OCI-LY3 (cell line): Measurements from ENCODE around the gene CNTN5.

Source experiments
- H2AFZ ChIP-seq: fragments of 200-600, 300-600 bp; shearing (Covaris generic); 2 replicates; pipeline ENCODE4 v1.6.0; 2014; ENCODE audit warnings: antibody characterized with exemption, low read depth, low read length
- H3K27ac ChIP-seq: fragments of 200-600, 300-600 bp; sonication (generic); 2 replicates; pipeline ENCODE4 v1.5.1; 2014; ENCODE audit warnings: mild to moderate bottlenecking, low read length, moderate library complexity, mixed read lengths
- H3K27me3 ChIP-seq: fragments of 200-600, 300-600 bp; sonication (generic); 2 replicates; pipeline ENCODE4 v1.6.1; 2014; ENCODE audit warnings: low read depth, low read length, mixed read lengths
- H3K36me3 ChIP-seq: fragments of 200-600, 300-600 bp; sonication (generic); replicated peaks from 2 replicates; pipeline ENCODE3; 2014; ENCODE audit warnings: low read depth, low read length, mixed read lengths
- H3K4me1 ChIP-seq: fragments of 300-600, 200-600 bp; sonication (generic); 2 replicates; pipeline ENCODE4 v1.6.1; 2014; ENCODE audit warnings: low read length, mixed read lengths
- H3K4me2 ChIP-seq: fragments of 200-600, 300-600 bp; sonication (generic); 2 replicates; pipeline ENCODE4 v1.6.1; 2014; ENCODE audit warnings: low read length, mixed read lengths
- H3K4me3 ChIP-seq: fragments of 300-600, 200-600 bp; sonication (generic); 2 replicates; pipeline ENCODE4 v1.5.1; 2014; ENCODE audit warnings: antibody characterized with exemption, mild to moderate bottlenecking, low read length, moderate library complexity
- H3K79me2 ChIP-seq: fragments of 300-600, 200-600 bp; shearing (Covaris generic); 2 replicates; pipeline ENCODE4 v1.6.1; 2014; ENCODE audit warnings: mild to moderate bottlenecking, low read length, mixed read lengths
- H3K9ac ChIP-seq: fragments of 300-600, 200-600 bp; shearing (Covaris generic); 2 replicates; pipeline ENCODE4 v1.6.0; 2014; ENCODE audit warnings: mild to moderate bottlenecking, low read length, moderate library complexity
- H3K9me3 ChIP-seq: fragments of 200-600, 300-600 bp; shearing (Covaris generic); 2 replicates; pipeline ENCODE4 v1.6.1; 2014; ENCODE audit warnings: low read length, mixed read lengths; ENCODE audit not compliant: insufficient read depth
- H4K20me1 ChIP-seq: fragments of 200-600, 300-600 bp; sonication (generic); 2 replicates; pipeline ENCODE4 v1.6.1; 2016; ENCODE audit warnings: low read length, mixed read lengths; ENCODE audit not compliant: insufficient read depth
- EZH2phosphoT487 ChIP-seq: fragments of 200-600 bp; shearing (Covaris generic); IDR thresholded peaks from 2 replicates; pipeline ENCODE4 v1.6.1; 2018; ENCODE audit warnings: antibody characterized with exemption, mixed run types, low read depth
- TF ChIP-seq, protein P1 (sequence below): fragments of 200-600, 300-600 bp; sonication (generic); IDR thresholded peaks from 2 replicates; pipeline ENCODE4 v1.5.1; 2014; ENCODE audit warnings: antibody characterized with exemption, low read length, low read depth

CNTN5 gene

DNA sequence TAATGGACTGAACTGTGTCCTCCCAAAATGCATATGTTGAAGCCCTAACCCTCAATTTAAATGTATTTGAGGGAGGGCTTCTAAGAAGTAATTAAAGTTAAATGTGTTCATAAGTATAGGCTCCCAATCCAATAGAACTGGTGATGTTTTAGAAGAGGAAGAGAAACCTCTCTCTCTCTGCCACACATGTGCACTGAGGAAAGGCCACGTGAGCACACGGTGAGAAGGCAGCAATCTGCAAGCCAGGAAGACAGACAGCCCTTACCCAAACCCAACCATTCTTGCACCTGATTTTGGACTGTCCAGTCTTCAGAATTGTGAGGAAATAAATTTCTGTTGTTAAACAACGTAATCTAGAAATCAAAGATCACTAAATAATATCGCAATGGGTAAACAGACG is 1164.8 kb downstream of the CNTN5 start:
- no peak overlapping the region for H3K27ac ChIP-seq
- no peaks in the 10 kb centered on the region for H3K36me3 ChIP-seq
- no peak overlapping the region for H3K4me2 ChIP-seq
- no peaks in the 10 kb centered on the region for H4K20me1 ChIP-seq
- H3K4me3 ChIP-seq, result no peak overlapping the region
- no peak overlapping the region for H3K9ac ChIP-seq
- no peak overlapping the region for H2AFZ ChIP-seq
- no peaks in the 10 kb centered on the region for H3K27me3 ChIP-seq
- H3K4me1 ChIP-seq, result no peaks in the 10 kb centered on the region
- H3K9me3 ChIP-seq, result no peaks in the 10 kb centered on the region
- H3K79me2 ChIP-seq, result no peaks in the 10 kb centered on the region
- TF ChIP-seq EZH2phosphoT487, result no peak
- TF ChIP-seq, protein P1, sequence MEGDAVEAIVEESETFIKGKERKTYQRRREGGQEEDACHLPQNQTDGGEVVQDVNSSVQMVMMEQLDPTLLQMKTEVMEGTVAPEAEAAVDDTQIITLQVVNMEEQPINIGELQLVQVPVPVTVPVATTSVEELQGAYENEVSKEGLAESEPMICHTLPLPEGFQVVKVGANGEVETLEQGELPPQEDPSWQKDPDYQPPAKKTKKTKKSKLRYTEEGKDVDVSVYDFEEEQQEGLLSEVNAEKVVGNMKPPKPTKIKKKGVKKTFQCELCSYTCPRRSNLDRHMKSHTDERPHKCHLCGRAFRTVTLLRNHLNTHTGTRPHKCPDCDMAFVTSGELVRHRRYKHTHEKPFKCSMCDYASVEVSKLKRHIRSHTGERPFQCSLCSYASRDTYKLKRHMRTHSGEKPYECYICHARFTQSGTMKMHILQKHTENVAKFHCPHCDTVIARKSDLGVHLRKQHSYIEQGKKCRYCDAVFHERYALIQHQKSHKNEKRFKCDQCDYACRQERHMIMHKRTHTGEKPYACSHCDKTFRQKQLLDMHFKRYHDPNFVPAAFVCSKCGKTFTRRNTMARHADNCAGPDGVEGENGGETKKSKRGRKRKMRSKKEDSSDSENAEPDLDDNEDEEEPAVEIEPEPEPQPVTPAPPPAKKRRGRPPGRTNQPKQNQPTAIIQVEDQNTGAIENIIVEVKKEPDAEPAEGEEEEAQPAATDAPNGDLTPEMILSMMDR, result no peak

DNA sequence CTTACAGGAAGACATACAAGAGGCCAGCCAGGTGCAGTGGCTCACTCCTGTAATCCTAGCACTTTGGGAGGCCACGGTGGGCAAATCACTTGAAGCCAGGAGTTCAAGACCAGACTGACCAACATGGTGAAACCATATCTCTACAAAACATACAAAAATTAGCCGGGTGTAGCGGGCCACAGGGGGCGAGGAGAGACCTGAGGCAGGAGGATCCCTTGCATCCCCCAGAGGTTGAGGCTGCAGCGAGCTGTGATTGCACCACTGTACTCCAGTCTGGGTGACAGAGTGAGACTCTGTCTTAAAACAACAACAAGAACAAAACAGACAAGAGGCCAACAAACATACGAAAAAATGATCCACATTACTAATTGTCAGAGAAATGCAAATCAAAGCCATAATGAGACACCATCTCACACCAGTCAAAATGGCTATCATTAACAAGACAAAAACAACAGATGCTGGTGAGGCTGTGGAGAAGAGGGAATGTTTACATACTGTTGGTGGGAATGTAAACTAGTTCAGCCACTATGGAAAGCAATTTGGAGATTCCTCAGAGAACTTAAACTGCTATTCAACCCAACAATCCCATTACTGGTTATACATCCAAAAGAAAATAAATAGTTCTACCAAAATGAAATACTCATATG is 1167.5 kb downstream of the CNTN5 start:
- H3K4me3 ChIP-seq, result no peak overlapping the region
- no peak overlapping the region for H3K27ac ChIP-seq
- no peaks in the 10 kb centered on the region for H3K9me3 ChIP-seq
- H3K9ac ChIP-seq, result no peak overlapping the region
- no peak overlapping the region for H2AFZ ChIP-seq
- H4K20me1 ChIP-seq, result no peaks in the 10 kb centered on the region
- no peaks in the 10 kb centered on the region for H3K36me3 ChIP-seq
- H3K4me2 ChIP-seq, result no peak overlapping the region
- H3K4me1 ChIP-seq, result no peaks in the 10 kb centered on the region
- H3K79me2 ChIP-seq, result no peaks in the 10 kb centered on the region
- no peaks in the 10 kb centered on the region for H3K27me3 ChIP-seq
- TF ChIP-seq EZH2phosphoT487, result no peak
- TF ChIP-seq, protein P1, result no peak

DNA sequence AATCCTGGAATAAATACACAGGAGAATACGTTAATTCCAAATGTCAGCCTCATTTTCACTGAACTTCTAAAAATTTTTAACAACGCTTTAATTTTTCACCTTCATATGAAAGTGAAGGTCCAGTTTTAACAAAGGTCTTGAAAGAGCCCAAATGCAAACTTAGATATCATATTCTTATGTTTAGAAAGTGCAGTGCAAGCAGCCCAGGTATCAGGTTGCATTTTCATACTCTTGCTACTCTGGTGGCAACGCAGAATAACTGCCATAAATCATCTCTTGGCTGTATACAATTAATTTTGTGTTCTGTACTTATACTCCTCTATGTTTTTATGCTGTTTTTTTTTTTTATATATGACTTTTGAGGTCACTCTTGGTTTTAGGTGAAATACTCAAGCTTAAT is 1169.6 kb downstream of the CNTN5 start:
- TF ChIP-seq EZH2phosphoT487, result no peak
- TF ChIP-seq, protein P1, result no peak

DNA sequence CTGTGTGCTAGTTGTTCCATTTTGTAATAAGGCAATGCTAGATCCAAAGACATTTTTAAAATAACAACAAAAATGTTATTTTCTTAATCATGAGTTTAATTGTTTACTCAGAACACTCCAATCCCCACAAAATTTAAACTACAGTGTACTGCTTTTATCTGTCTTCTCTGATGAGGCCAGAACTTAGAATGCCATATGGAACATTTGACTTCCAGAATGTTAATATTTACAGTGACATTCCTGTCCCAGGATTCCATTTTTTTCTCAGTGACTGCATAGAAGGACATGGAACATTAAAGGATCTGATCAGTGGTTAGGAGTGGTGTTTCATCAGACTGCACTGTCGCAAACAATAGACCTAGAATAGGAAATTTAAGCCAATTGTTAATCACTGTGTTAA is 1171.4 kb downstream of the CNTN5 start:
- no peak for TF ChIP-seq EZH2phosphoT487
- TF ChIP-seq, protein P1, result no peak
- H3K4me3 ChIP-seq, result no peak overlapping the region
- H3K36me3 ChIP-seq, result no peaks in the 10 kb centered on the region
- H3K27ac ChIP-seq, result no peak overlapping the region
- H3K4me2 ChIP-seq, result no peak overlapping the region
- H3K4me1 ChIP-seq, result no peaks in the 10 kb centered on the region
- no peak overlapping the region for H2AFZ ChIP-seq
- H3K9ac ChIP-seq, result no peak overlapping the region
- no peaks in the 10 kb centered on the region for H3K9me3 ChIP-seq
- H4K20me1 ChIP-seq, result no peaks in the 10 kb centered on the region
- H3K27me3 ChIP-seq, result no peaks in the 10 kb centered on the region
- H3K79me2 ChIP-seq, result no peaks in the 10 kb centered on the region

More for the DNA sequence above, 1169.6 kb downstream of the CNTN5 start:
- no peak overlapping the region for H2AFZ ChIP-seq
- no peaks in the 10 kb centered on the region for H3K4me1 ChIP-seq
- no peaks in the 10 kb centered on the region for H3K36me3 ChIP-seq
- H3K27ac ChIP-seq, result no peak overlapping the region
- no peaks in the 10 kb centered on the region for H3K9me3 ChIP-seq
- no peaks in the 10 kb centered on the region for H4K20me1 ChIP-seq
- no peaks in the 10 kb centered on the region for H3K79me2 ChIP-seq
- H3K4me3 ChIP-seq, result no peak overlapping the region
- no peak overlapping the region for H3K4me2 ChIP-seq
- H3K27me3 ChIP-seq, result no peaks in the 10 kb centered on the region
- H3K9ac ChIP-seq, result no peak overlapping the region
